Endothelial cell of umbilical vein (primary cell): ENCODE results near the gene BIRC2. TPM values are rescaled to one million over a fixed set of nuclear protein-coding genes. Genes with fewer than 3 reads are reported as not detected.

Experiments
- BruUV-seq: library from RNA; stranded (reverse); fragments of 400-500 nt; replicated peaks from 2 replicates; lab custom pipeline; 2021; lab: Mats Ljungman, UMichigan
- CTCF ChIA-PET: fragments of 300-600, 350-600 bp; sonication (Branson Sonifier 250); formaldehyde crosslinking; loops from one replicate; lab custom pipeline; 2021; ENCODE audit warnings: antibody characterized with exemption, inconsistent platforms; lab: Charles Lee
- POLR2A ChIA-PET: fragments of 300-600, 350-600 bp; sonication (Branson Sonifier 250); formaldehyde crosslinking; loops from one replicate; lab custom pipeline; 2021; ENCODE audit warnings: antibody characterized with exemption, inconsistent platforms; lab: Charles Lee
- DNase-seq: peaks from one replicate; pipeline ENCODE4 v3.0.0-alpha.2; 2011; ENCODE audit warnings: low read depth, low spot score
- FAIRE-seq: peaks from 2 replicates; lab custom pipeline; 2011; peaks lifted over from hg19 to GRCh38; lab: Jason Lieb, UNC
- H2AFZ ChIP-seq: 2 replicates; pipeline ENCODE4 v1.6.0; 2012; ENCODE audit warnings: low read depth, low read length, control low read depth, inconsistent platforms
- H3K27ac ChIP-seq: 2 replicates; pipeline ENCODE4 v1.5.1; 2011; ENCODE audit warnings: low read depth, mild to moderate bottlenecking, control low read depth, low read length, moderate library complexity; ENCODE audit not compliant: insufficient read depth
- H3K27me3 ChIP-seq, 2 experiments: 2 replicates each; pipeline versions ENCODE4 v1.6.0 to v1.6.1; 2011; ENCODE audit warnings: low read length in 2 of 2, mixed read lengths in 1 of 2; ENCODE audit not compliant: control insufficient read depth in 2 of 2, insufficient read depth in 2 of 2
- H3K36me3 ChIP-seq, 2 experiments: 2 replicates in 1 of 2; 3 replicates in 1 of 2; pipeline ENCODE4 v1.5.1; 2011; ENCODE audit warnings: low read length in 2 of 2, mild to moderate bottlenecking in 1 of 2, moderate library complexity in 1 of 2; ENCODE audit not compliant: control insufficient read depth in 2 of 2, insufficient read depth in 2 of 2; ENCODE audit errors: extremely low read depth in 1 of 2
- H3K4me1 ChIP-seq: 3 replicates; pipeline ENCODE4 v1.5.1; 2011; ENCODE audit warnings: mild to moderate bottlenecking, low read length; ENCODE audit not compliant: control insufficient read depth, insufficient read depth; ENCODE audit errors: extremely low read depth
- H3K4me2 ChIP-seq: 2 replicates; pipeline ENCODE4 v1.6.1; 2011; ENCODE audit warnings: low read length, control low read depth, mixed read lengths; ENCODE audit not compliant: insufficient read depth
- H3K4me3 ChIP-seq, 3 experiments: fragments of 200-600 bp in 1 of 3; sonication (generic), shearing (Covaris generic) in 1 of 3; replicated peaks in 1 of 3; 2 replicates each; pipeline ENCODE4 v1.5.1; 2011 to 2016; ENCODE audit warnings: control low read depth in 3 of 3, low read length in 3 of 3, mild to moderate bottlenecking in 2 of 3, inconsistent platforms in 1 of 3, low read depth in 1 of 3, moderate library complexity in 1 of 3; ENCODE audit not compliant: insufficient read depth in 1 of 3
- H3K79me2 ChIP-seq: 2 replicates; pipeline ENCODE4 v1.6.0; 2012; ENCODE audit warnings: low read length, inconsistent platforms; ENCODE audit not compliant: control insufficient read depth, insufficient read depth
- H3K9ac ChIP-seq: replicated peaks from 2 replicates; pipeline ENCODE3; 2011; ENCODE audit warnings: low read length, control low read depth; ENCODE audit not compliant: insufficient read depth; ENCODE audit errors: extremely low read depth
- H3K9me1 ChIP-seq: replicated peaks from 3 replicates; pipeline ENCODE4 v1.6.0; 2011; ENCODE audit warnings: mild to moderate bottlenecking, low read length; ENCODE audit not compliant: control insufficient read depth, insufficient read depth; ENCODE audit errors: extremely low read depth
- H3K9me3 ChIP-seq: replicated peaks from 2 replicates; pipeline ENCODE4 v1.5.1; 2012; ENCODE audit warnings: low read length, inconsistent platforms; ENCODE audit not compliant: control insufficient read depth, insufficient read depth
- H4K20me1 ChIP-seq: replicated peaks from 2 replicates; pipeline ENCODE3; 2011; ENCODE audit warnings: mild to moderate bottlenecking, low read length; ENCODE audit not compliant: control insufficient read depth, insufficient read depth; ENCODE audit errors: extremely low read depth
- EZH2 ChIP-seq: IDR thresholded peaks from 2 replicates; pipeline ENCODE4 v1.6.1; 2012; ENCODE audit warnings: borderline replicate concordance, low read depth, mild to moderate bottlenecking, moderate library complexity, low read length, inconsistent platforms; ENCODE audit not compliant: severe bottlenecking
- FOS ChIP-seq: IDR thresholded peaks from 2 replicates; pipeline ENCODE4 v1.6.1; 2011; ENCODE audit warnings: mild to moderate bottlenecking, low read length, moderate library complexity, borderline replicate concordance; ENCODE audit not compliant: insufficient read depth
- GATA2 ChIP-seq: IDR thresholded peaks from 2 replicates; pipeline ENCODE4 v1.7.0; 2011; ENCODE audit warnings: low read depth, mild to moderate bottlenecking, moderate library complexity, mixed read lengths, low read length; ENCODE audit not compliant: insufficient read length, insufficient read depth
- JUN ChIP-seq: IDR thresholded peaks from 2 replicates; pipeline ENCODE4 v1.6.1; 2011; ENCODE audit warnings: borderline replicate concordance, low read depth; ENCODE audit not compliant: insufficient read length, insufficient read depth
- MYC ChIP-seq: IDR thresholded peaks from one replicate; pipeline ENCODE4 v1.6.1; 2011; ENCODE audit warnings: mild to moderate bottlenecking, low read depth, low read length
- POLR2A ChIP-seq: IDR thresholded peaks from 2 replicates; pipeline ENCODE4 v1.6.1; 2012; ENCODE audit warnings: low read depth, mild to moderate bottlenecking, control low read depth, low read length
- POLR2AphosphoS5 ChIP-seq: IDR thresholded peaks from 2 replicates; pipeline ENCODE4 v1.6.1; 2012; ENCODE audit warnings: low read depth, mild to moderate bottlenecking, control low read depth, low read length, moderate library complexity; ENCODE audit not compliant: insufficient read depth
- dilution Hi-C: fragments of 300-500 bp; cut with MboI; formaldehyde crosslinking; loops from one replicate; pipeline ENCODE4 v1.15.0; 2019; ENCODE audit warnings: low sequenced_read_pairs; ENCODE audit not compliant: extremely low pct_ligation_motif_present
- intact Hi-C: fragments of 100-400 bp; cut with micrococcal nuclease; formaldehyde crosslinking; loops from one replicate; pipeline ENCODE4 v1.10.0; 2022
- polyA plus RNA-seq, 4 experiments: library from polyadenylated mRNA; depleted of rRNA in 3 of 4; stranded (reverse) in 3 of 4; unstranded in 1 of 4; fragments of >200 nt; gene quantifications; 2 replicates each; pipeline versions ENCODE4 v1.2.1 to v1.2.3, GENCODE V29; 2011 to 2012; ENCODE audit warnings: missing spikeins in 1 of 4
- total RNA-seq: library from RNA; stranded (reverse); gene quantifications from 2 replicates; pipeline ENCODE4 v1.2.3, GENCODE V29; 2021
- TF ChIP-seq, protein P1 (sequence below): IDR thresholded peaks from 2 replicates; pipeline ENCODE4 v1.6.1; 2011; ENCODE audit not compliant: insufficient read depth, insufficient read length
- TF ChIP-seq, protein P2 (sequence below), 2 donors: IDR thresholded peaks; 1 replicate in 1 of 2; 2 replicates in 1 of 2; pipeline ENCODE4 v1.5.1; 2011; ENCODE audit warnings: low read length in 2 of 2, mild to moderate bottlenecking in 2 of 2, moderate library complexity in 2 of 2, control low read depth in 1 of 2, inconsistent platforms in 1 of 2, low read depth in 1 of 2; ENCODE audit not compliant: insufficient read depth in 1 of 2; ENCODE audit errors: extremely low read depth in 1 of 2

The BIRC2 gene
- total and polyA plus RNA-seq, 2 donors (not counting 3 experiments of a cell fraction or from before 2014, with no cell fraction given): 42.8 to 47.3 TPM

DNA sequence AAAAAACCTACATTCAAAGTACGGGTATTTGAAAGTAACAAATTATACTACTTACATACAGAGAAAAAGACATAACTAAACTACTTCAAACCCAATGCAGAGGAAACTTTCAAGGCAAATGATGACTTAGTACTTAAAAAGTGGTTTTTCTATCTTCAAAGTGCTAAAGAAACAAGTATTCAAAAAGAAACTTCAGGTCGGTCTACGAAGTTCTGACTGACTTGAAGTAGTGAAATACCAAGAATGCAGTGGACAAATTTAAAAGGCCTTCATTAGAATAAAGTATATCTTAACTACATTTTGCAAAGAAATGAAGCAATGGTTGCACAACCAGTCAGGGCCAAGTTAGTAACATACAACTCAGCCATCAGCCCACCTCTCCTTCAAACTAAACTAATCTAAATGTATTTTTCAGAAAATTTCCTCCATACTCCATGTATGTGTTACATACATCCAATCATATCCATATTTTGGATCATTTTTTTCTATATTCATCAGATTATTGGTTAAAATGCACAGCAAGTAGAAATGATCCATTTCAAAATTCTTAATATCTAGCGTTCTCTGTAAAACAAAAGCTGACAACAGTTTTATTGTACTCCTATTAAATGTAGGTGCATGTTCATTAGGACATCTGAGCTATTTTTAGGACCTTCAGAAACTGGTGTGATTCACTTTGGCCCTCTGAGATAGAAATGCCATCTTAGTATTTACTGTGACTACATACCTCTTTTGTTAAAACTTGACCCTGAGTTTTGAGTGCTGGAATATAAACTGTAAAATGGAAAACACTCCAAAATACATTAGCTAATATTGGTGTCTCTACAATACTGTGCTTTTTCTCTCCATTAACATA lies 49.9 kb downstream of the BIRC2 start:
- Histone ChIP-seq H3K4me3 (no peak overlapping the region), H3K79me2 (peaks cover 13% of the 10 kb centered on the region), H2AFZ (no peak overlapping the region), H3K4me2 (no peak overlapping the region), H3K4me1 (no peaks in the 10 kb centered on the region), H3K27ac (no peak overlapping the region), H3K36me3 (peaks cover 17 to 23% of the 10 kb centered on the region in 2 experiments), H3K9ac (no peak overlapping the region), H3K27me3 (no peaks in the 10 kb centered on the region), H3K9me3 (no peaks in the 10 kb centered on the region), H4K20me1 (no peaks in the 10 kb centered on the region), H3K9me1 (no peaks in the 10 kb centered on the region)
- dilution Hi-C loops (no loop called here), intact Hi-C loops (no loop called here)
- POLR2A ChIA-PET: no interaction called here
- TF ChIP-seq, protein P1, sequence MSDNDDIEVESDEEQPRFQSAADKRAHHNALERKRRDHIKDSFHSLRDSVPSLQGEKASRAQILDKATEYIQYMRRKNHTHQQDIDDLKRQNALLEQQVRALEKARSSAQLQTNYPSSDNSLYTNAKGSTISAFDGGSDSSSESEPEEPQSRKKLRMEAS: no peak
- TF ChIP-seq GATA2 (no peak), JUN (no peak), POLR2A (no peak), EZH2 (no peak), FOS (no peak), POLR2AphosphoS5 (no peak), MYC (no peak)
- TF ChIP-seq, protein P2, sequence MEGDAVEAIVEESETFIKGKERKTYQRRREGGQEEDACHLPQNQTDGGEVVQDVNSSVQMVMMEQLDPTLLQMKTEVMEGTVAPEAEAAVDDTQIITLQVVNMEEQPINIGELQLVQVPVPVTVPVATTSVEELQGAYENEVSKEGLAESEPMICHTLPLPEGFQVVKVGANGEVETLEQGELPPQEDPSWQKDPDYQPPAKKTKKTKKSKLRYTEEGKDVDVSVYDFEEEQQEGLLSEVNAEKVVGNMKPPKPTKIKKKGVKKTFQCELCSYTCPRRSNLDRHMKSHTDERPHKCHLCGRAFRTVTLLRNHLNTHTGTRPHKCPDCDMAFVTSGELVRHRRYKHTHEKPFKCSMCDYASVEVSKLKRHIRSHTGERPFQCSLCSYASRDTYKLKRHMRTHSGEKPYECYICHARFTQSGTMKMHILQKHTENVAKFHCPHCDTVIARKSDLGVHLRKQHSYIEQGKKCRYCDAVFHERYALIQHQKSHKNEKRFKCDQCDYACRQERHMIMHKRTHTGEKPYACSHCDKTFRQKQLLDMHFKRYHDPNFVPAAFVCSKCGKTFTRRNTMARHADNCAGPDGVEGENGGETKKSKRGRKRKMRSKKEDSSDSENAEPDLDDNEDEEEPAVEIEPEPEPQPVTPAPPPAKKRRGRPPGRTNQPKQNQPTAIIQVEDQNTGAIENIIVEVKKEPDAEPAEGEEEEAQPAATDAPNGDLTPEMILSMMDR (IDR thresholded peaks at IDR 0.05; ENCODE audit: extremely low read depth in 1 of 2, insufficient read depth in 1 of 2, low read depth in 1 of 2, low read length in 2 of 2): no peak
- CTCF ChIA-PET: interaction anchor here (0.8 to 1.4 kb wide), 4 partner anchors 12 to 216 kb away, joined by 3 to 6 read pairs (median 3); no protein-coding TSS in a partner anchor
- DNase-seq: no peak
- TSS peak; percentile 28 for BruUV-seq
- FAIRE-seq: no peak
